Kidney epithelial cell (primary cell): ENCODE data around the gene PPP1R7. TPM values are rescaled to one million over a fixed set of nuclear protein-coding genes. Genes with fewer than 3 reads are reported as not detected.

Source experiments
- DNase-seq: peaks from one replicate; pipeline ENCODE4 v3.0.0-alpha.2; 2010; ENCODE audit warnings: low read depth
- H3K27me3 ChIP-seq: 2 replicates; pipeline ENCODE4 v1.6.0; 2011; ENCODE audit warnings: low read length; ENCODE audit not compliant: control insufficient read depth, insufficient read depth
- H3K36me3 ChIP-seq: 2 replicates; pipeline ENCODE4 v1.5.1; 2011; ENCODE audit warnings: low read length; ENCODE audit not compliant: control insufficient read depth, insufficient read depth
- H3K4me3 ChIP-seq: 2 replicates; pipeline ENCODE4 v1.5.1; 2011; ENCODE audit warnings: low read depth, mild to moderate bottlenecking, control low read depth, low read length
- total RNA-seq: library from RNA; depleted of rRNA; stranded (reverse); fragments of >200 nt; gene quantifications from 2 replicates; pipeline ENCODE4 v1.2.3, GENCODE V29; 2015
- TF ChIP-seq, protein P1 (sequence below): IDR thresholded peaks from 2 replicates; pipeline ENCODE4 v1.5.1; 2011; ENCODE audit warnings: mild to moderate bottlenecking, moderate library complexity, low read length, control low read depth, inconsistent platforms; ENCODE audit not compliant: insufficient read depth, poor library complexity, severe bottlenecking

PPP1R7 gene
- total RNA-seq, 1 donor from 2014 or later, result 82.3 TPM

DNA sequence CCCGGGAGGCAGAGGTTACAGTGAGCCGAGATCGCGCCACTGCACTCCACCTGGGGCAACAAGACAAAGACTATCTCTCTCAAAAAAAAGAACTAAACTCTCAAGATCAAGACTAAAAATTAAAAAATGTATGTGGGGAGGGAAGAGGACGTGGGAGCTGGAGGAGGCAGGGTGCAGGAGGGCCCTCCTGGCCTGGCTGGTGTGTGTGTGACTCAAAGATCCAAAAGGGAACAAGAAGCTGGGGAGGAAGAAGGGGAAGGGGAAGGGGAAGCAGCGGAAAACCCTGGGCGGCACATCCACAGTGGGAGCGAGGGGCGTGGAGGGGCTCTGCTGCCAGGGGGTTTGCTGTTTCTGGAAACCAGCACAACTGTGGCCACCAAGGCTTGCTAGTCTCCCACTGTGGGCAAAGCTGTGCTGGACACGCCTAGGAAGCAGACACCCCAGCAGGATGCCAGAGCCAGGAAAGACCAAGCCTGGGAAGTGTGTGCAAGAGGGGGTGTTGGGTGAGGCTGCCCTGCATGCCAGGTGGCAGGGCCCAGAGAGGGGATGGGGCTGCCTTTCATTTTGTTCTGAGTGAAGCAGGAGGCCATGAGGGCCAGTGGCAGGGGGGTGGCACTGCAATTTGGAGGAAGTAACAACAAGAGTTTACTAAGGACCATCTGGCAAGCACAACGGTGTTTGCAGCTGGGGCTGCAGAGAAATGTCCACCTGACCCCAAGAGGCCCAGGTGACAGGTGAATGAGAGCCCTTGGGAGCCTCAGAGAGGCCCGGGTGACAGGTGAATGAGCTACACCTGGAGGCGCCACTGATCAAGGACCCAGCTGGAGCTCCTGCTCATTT lies 82.7 kb downstream of the PPP1R7 start:
- peaks cover 12% of the 10 kb centered on the region for H3K36me3 ChIP-seq
- TF ChIP-seq, protein P1, sequence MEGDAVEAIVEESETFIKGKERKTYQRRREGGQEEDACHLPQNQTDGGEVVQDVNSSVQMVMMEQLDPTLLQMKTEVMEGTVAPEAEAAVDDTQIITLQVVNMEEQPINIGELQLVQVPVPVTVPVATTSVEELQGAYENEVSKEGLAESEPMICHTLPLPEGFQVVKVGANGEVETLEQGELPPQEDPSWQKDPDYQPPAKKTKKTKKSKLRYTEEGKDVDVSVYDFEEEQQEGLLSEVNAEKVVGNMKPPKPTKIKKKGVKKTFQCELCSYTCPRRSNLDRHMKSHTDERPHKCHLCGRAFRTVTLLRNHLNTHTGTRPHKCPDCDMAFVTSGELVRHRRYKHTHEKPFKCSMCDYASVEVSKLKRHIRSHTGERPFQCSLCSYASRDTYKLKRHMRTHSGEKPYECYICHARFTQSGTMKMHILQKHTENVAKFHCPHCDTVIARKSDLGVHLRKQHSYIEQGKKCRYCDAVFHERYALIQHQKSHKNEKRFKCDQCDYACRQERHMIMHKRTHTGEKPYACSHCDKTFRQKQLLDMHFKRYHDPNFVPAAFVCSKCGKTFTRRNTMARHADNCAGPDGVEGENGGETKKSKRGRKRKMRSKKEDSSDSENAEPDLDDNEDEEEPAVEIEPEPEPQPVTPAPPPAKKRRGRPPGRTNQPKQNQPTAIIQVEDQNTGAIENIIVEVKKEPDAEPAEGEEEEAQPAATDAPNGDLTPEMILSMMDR, result no peak
- no peak overlapping the region for H3K4me3 ChIP-seq
- no peak for DNase-seq
- H3K27me3 ChIP-seq, result no peaks in the 10 kb centered on the region

Other genes with a start within 250 kb of the PPP1R7 start
- gene CROCC2, start 244.1 kb upstream of the PPP1R7 start, total RNA-seq, result not detected in 2 replicates
- gene SNED1, start 151.8 kb upstream of the PPP1R7 start, total RNA-seq, result 2.2 and 5.1 TPM in 2 replicates
- gene MTERF4, start 48.2 kb upstream of the PPP1R7 start, total RNA-seq, result 33.3 and 41.9 TPM in 2 replicates
- 8.3 and 9.2 TPM in 2 replicates for gene PASK, start 995 bp upstream of the PPP1R7 start, total RNA-seq
- 1.9 and 2.9 TPM in 2 replicates for gene ANO7, start 38.2 kb downstream of the PPP1R7 start, total RNA-seq
- gene HDLBP, start 165.2 kb downstream of the PPP1R7 start, total RNA-seq, result 405 and 510 TPM in 2 replicates
- 333 and 350 TPM in 2 replicates for gene SEPTIN2, start 165.5 kb downstream of the PPP1R7 start, total RNA-seq
- gene FARP2, start 205.8 kb downstream of the PPP1R7 start, total RNA-seq, result 20.9 and 31.8 TPM in 2 replicates